BE2C (cell line): ENCODE results near the gene PAPPA2.
A peak's percentile ranks its signal among the peaks of the same experiment; 100 is the strongest.
"Not testable (repeated sequence)": the region's sequence is repeated elsewhere in the genome, so short reads cannot be mapped to it uniquely, and the experiment has no call there.

Experiments used
- DNase-seq: peaks from one replicate; pipeline ENCODE4 v3.0.0-alpha.2; 2020
- H3K27me3 ChIP-seq: fragments of 250-450 bp; sonication (Bioruptor Pico); 2 replicates; pipeline ENCODE4 v1.5.1; 2020; ENCODE audit warnings: mild to moderate bottlenecking
- H3K36me3 ChIP-seq: fragments of 250-450 bp; sonication (Bioruptor Pico); 2 replicates; pipeline ENCODE4 v1.5.1; 2020; ENCODE audit warnings: mild to moderate bottlenecking
- H3K4me1 ChIP-seq: fragments of 250-450 bp; sonication (Bioruptor Pico); 2 replicates; pipeline ENCODE4 v1.5.1; 2020
- H3K4me3 ChIP-seq: 2 replicates; pipeline ENCODE4 v1.5.1; 2011; ENCODE audit warnings: low read depth, low read length
- H3K9me3 ChIP-seq: fragments of 250-450 bp; sonication (Bioruptor Pico); 2 replicates; pipeline ENCODE4 v1.5.1; 2020
- TF ChIP-seq, protein P1 (sequence below): IDR thresholded peaks from 2 replicates; pipeline ENCODE4 v1.5.1; 2012; ENCODE audit warnings: mild to moderate bottlenecking, low read depth, low read length

PAPPA2 gene

DNA sequence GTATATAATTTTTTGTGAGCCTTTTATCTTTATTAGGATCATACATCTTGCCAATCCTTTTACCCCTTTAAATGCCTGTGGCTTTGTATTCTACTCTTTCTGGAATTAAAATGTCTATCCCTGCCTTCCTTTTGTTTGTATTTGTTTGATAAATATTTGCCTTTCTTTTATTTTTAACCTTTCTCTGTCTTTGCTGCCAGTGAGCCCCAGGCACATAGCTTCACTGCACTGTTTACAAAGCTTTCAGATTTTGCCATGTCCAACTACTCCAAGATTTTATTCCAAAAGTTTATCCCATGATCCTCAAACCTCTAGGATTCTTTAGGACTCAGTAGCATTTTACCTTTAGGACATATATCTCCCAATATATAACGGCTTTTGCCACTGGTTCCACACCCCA, 281.2 kb downstream of the PAPPA2 start:
- Histone ChIP-seq H3K9me3 (no peaks in the 10 kb centered on the region), H3K4me1 (no peaks in the 10 kb centered on the region), H3K4me3 (no peak overlapping the region), H3K36me3 (no peaks in the 10 kb centered on the region), H3K27me3 (no peaks in the 10 kb centered on the region)
- TF ChIP-seq, protein P1, sequence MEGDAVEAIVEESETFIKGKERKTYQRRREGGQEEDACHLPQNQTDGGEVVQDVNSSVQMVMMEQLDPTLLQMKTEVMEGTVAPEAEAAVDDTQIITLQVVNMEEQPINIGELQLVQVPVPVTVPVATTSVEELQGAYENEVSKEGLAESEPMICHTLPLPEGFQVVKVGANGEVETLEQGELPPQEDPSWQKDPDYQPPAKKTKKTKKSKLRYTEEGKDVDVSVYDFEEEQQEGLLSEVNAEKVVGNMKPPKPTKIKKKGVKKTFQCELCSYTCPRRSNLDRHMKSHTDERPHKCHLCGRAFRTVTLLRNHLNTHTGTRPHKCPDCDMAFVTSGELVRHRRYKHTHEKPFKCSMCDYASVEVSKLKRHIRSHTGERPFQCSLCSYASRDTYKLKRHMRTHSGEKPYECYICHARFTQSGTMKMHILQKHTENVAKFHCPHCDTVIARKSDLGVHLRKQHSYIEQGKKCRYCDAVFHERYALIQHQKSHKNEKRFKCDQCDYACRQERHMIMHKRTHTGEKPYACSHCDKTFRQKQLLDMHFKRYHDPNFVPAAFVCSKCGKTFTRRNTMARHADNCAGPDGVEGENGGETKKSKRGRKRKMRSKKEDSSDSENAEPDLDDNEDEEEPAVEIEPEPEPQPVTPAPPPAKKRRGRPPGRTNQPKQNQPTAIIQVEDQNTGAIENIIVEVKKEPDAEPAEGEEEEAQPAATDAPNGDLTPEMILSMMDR = no peak
- no peak for DNase-seq

DNA sequence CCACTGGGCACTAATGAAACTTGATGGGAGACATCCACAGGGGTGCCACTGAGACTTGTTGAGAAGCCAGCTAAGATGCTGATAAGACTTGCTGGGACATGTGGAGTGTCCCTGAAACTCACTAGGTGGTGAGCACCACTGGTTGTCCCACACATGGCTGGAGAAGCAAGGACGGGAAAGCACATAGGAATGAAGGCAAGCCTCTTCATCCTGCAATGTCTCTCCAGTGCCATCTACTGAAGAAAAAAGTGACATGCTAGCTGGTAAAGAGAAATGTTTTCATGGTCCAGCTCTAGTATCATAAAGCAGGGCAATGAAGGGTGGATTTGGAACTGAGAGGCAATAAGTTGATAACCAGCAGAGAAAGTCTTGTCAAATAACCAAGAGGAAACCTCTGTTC, 283.0 kb downstream of the PAPPA2 start:
- no peaks in the 10 kb centered on the region for H3K9me3 ChIP-seq
- H3K4me1 ChIP-seq = no peaks in the 10 kb centered on the region
- H3K27me3 ChIP-seq = no peaks in the 10 kb centered on the region
- TF ChIP-seq, protein P1 = peak; percentile 48
- no peak for DNase-seq
- H3K4me3 ChIP-seq = no peak overlapping the region
- no peaks in the 10 kb centered on the region for H3K36me3 ChIP-seq

DNA sequence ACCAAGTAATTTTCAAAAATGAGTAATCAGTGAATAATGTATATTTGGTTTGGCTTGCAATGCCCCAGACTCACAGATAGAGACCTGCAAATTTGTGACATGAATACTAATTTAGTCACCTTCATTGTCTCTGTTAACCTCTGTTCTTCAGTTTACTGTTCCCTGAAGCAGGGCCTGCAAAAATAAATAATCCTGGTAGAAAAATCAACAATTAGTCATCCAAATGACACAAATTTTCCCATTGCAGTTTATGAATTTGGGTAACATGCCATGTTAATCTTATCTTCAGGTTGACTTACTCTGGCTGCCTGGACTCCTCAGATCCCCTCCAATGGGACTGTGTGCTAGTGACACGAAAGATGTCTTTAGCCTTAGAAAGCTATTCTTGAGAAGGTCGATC, 289.5 kb downstream of the PAPPA2 start:
- no peaks in the 10 kb centered on the region for H3K9me3 ChIP-seq
- H3K27me3 ChIP-seq = no peaks in the 10 kb centered on the region
- H3K4me1 ChIP-seq = peaks cover 6% of the 10 kb centered on the region
- no peak overlapping the region for H3K4me3 ChIP-seq
- no peaks in the 10 kb centered on the region for H3K36me3 ChIP-seq
- DNase-seq = no peak
- TF ChIP-seq, protein P1 = no peak

DNA sequence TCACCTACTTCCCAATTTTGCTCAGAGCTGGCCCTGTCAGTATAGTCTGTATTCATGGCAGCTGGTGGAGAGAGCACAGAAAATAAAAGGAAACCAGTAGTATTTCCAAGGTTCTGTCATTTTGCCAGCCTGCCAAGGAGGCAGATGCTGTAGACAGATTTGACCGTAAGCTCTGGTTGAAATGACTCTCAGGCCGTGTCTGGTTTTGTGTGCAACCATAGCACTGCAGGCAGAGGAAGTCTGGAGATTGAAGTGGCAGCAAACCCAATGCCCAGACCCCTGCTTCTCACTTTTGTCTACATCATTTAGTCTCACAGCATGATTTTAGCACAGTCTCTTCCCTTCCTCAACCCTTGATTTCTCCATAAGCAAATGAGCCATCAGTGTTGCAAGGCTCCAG, 291.7 kb downstream of the PAPPA2 start:
- H3K4me3 ChIP-seq = no peak overlapping the region
- no peaks in the 10 kb centered on the region for H3K36me3 ChIP-seq
- no peaks in the 10 kb centered on the region for H3K27me3 ChIP-seq
- DNase-seq = peak; percentile 57
- H3K4me1 ChIP-seq = peaks cover 6% of the 10 kb centered on the region
- H3K9me3 ChIP-seq = no peaks in the 10 kb centered on the region
- TF ChIP-seq, protein P1 = no peak

DNA sequence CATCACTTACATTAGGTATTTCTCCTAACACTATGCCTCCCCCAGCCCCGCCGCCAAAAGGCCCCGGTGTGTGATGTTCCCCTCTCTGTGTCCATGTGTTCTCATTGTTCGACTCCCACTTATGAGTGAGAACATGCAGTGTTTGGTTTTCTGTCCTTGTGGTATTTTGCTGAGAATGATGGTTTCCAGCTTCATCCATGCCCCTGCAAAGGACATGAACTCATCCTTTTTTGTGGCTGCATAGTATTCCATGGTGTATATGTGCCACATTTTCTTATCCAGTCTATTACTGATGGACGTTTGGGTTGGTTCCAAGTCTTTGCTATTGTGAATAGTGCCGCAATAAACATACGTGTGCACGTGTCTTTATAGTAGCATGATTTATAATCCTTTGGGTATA, 293.8 kb downstream of the PAPPA2 start:
- not testable (repeated sequence) for H3K36me3 ChIP-seq, H3K4me1 ChIP-seq, DNase-seq, H3K4me3 ChIP-seq, H3K27me3 ChIP-seq, H3K9me3 ChIP-seq

DNA sequence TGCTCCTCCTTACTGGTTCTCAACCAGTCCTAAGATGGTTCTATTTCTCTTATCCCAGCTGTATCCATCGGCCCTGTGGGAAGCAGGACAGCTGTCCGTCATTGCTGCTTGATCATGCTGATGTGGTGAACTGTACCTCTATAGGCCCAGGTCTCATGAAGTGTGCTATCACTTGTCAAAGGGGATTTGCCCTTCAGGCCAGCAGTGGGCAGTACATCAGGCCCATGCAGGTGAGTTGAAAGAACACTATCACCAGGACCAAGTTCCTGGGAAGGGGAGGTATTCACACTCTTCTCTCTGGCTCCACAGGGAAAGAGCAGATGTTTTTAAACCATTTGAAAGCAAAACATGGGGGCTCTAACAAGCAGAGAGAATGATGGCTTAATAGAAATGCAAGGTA, 302.6 kb downstream of the PAPPA2 start:
- Histone ChIP-seq H3K27me3 (no peaks in the 10 kb centered on the region), H3K4me3 (no peak overlapping the region), H3K36me3 (no peaks in the 10 kb centered on the region), H3K9me3 (no peaks in the 10 kb centered on the region; the same call in 1 of the 2 replicates), H3K4me1 (peaks cover 14% of the 10 kb centered on the region)
- DNase-seq = no peak
- TF ChIP-seq, protein P1 = no peak

DNA sequence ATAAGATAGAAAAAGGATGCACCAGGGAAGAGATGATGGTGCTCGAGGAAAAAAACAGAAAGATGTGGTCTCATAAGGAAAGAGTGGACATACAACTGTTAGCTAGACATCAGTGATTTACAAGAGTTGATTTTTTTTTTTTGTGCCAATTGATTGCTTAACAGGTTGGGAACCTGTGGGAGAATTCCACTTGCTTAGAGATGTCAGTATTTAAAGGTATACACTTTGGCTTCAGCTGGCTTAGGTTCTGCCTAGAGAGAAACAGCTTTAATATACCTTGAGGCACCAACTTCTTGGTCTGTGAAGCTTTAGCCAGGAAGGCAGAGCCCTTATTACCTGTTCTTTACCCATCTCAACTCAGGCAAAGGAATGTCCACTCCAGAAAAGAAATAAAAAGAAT, 303.8 kb downstream of the PAPPA2 start:
- peaks cover 14% of the 10 kb centered on the region for H3K4me1 ChIP-seq
- DNase-seq = no peak
- no peaks in the 10 kb centered on the region for H3K27me3 ChIP-seq
- H3K36me3 ChIP-seq = no peaks in the 10 kb centered on the region
- H3K9me3 ChIP-seq = no peaks in the 10 kb centered on the region; the same call in 1 of the 2 replicates
- no peak overlapping the region for H3K4me3 ChIP-seq
- TF ChIP-seq, protein P1 = no peak
